ENCODE data around the gene FAM200C. TPM values are rescaled to one million over a fixed set of nuclear protein-coding genes. Genes with fewer than 3 reads are reported as not detected.
"Not testable (repeated sequence)": the region's sequence is repeated elsewhere in the genome, so short reads cannot be mapped to it uniquely, and the experiment has no call there.

Gene FAM200C
- total and polyA plus RNA-seq, 10 of the 15 experiments (the other 5 are each of a cell fraction or from before 2014, with no cell fraction given) = 1.0 to 5.4 (median 2.2) TPM

DNA sequence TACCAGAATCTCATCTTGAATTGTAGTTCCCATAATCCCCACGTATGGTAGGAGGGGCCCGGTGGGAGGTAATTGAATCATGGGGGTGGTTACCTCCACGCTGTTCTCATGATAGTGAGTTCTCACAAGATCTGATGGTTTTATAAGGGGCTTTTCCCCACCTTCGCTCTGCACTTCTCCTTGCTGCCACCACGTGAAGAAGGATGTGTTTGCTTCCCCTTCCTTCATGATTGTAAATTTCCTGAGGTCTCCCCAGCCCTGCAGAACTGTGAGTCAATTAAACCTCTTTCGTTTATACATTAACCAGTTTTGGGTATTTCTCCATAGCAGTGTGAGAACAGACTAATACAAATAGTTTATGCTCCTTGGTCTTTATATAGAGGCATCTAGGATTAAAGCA lies 36.8 kb upstream of the FAM200C start:
- not testable (repeated sequence) for H3K36me3 ChIP-seq (ENCODE audit: control insufficient read depth in 2 of 2, insufficient read depth in 2 of 2, low read length in 1 of 2); BruUV-seq (replicated peaks); ATAC-seq; H4K20me1 ChIP-seq (ENCODE audit: control insufficient read depth, insufficient read depth); H3K4me2 ChIP-seq (ENCODE audit: control insufficient read depth, insufficient read depth); H3K9ac ChIP-seq (ENCODE audit: control insufficient read depth, insufficient read depth, low read length); H3K4me3 ChIP-seq; H2AFZ ChIP-seq (ENCODE audit: control insufficient read depth, low read depth, low read length); DNase-seq (ENCODE audit: low read depth, low spot score); H3K27me3 ChIP-seq (replicated peaks in 1 of 2; ENCODE audit: control insufficient read depth in 2 of 2, insufficient read depth in 2 of 2, low read length in 1 of 2); H3K9me3 ChIP-seq (replicated peaks; ENCODE audit: control insufficient read depth, insufficient read depth, low read length); FAIRE-seq; H3K27ac ChIP-seq (ENCODE audit: control insufficient read depth, insufficient read depth)
- RAD21 ChIA-PET (ENCODE audit: unreplicated experiment) = interaction anchor here (0.9 to 7.8 kb wide), 9 partner anchors 15 to 407 kb away, joined by 3 to 329 read pairs (median 58); partner anchors contain the start of genes PTTG1 and SLU7
- in situ Hi-C loops (cut with MboI) = loop anchor here (5.0 to 10.0 kb wide), 3 partner anchors 41 to 1108 kb away; partner anchors contain the start of gene GABRB2
- SMC1A ChIA-PET (ENCODE audit: uncharacterized antibody, unreplicated experiment) = interaction anchor here (1.0 to 7.8 kb wide), 13 partner anchors 13 to 407 kb away, joined by 3 to 511 read pairs (median 17); partner anchors contain the start of genes FAM200C, PTTG1 and SLU7
- WGBS (ENCODE audit: insufficient coverage, insufficient replicate concordance, low lambda C conversion rate, missing lambda C conversion rate) = 9% methylated on average over 6 of the region's 6 CpGs
- CTCF ChIA-PET = interaction anchor here (1.5 to 7.7 kb wide), 8 partner anchors 12 to 366 kb away, joined by 4 to 235 read pairs (median 76); partner anchors contain the start of genes PTTG1 and SLU7
- POLR2A ChIA-PET = interaction anchor here (7.8 kb wide), 1 partner anchor 29 kb away, joined by 156 read pairs; no protein-coding TSS in a partner anchor
- intact Hi-C loops (cut with micrococcal nuclease; ENCODE audit: unreplicated experiment) = loop anchor here (5.0 to 10.0 kb wide), 5 partner anchors 208 to 1096 kb away; no protein-coding TSS in a partner anchor
- Histone ChIP-seq H3K4me1 (ENCODE audit: control insufficient read depth, insufficient read depth, low read length) (peaks cover 49% of the 10 kb centered on the region), H3K79me2 (ENCODE audit: control insufficient read depth, insufficient read depth, low read length) (peaks cover 33% of the 10 kb centered on the region)
- peak; percentile 53; the same call in 1 of the 2 replicates for TF ChIP-seq NBN (IDR thresholded peaks at IDR 0.05)
- TF ChIP-seq MXI1 (IDR thresholded peaks at IDR 0.05; ENCODE audit: low read depth, low read length) = 0 out of 2 replicates have a peak, but pooled peaks have one; percentile 24
- peak; percentile 41 for TF ChIP-seq MTA2 (IDR thresholded peaks at IDR 0.05; ENCODE audit: low read depth)
- peak; percentile 79 to 84; a peak in 3 of 4 replicates for TF ChIP-seq IKZF2 (IDR thresholded peaks at IDR 0.05)
- peak; percentile 75 for TF ChIP-seq RAD51 (IDR thresholded peaks at IDR 0.05)
- peak; percentile 84 for TF ChIP-seq IKZF1 (conservative IDR thresholded peaks at IDR 0.05)
- peak; percentile 13; the same call in 1 of the 2 replicates for TF ChIP-seq PKNOX1 (IDR thresholded peaks at IDR 0.05)
- TF ChIP-seq NR2F1 (conservative IDR thresholded peaks at IDR 0.05) = 0 out of 2 replicates have a peak, but pooled peaks have one; percentile 19
- 0 out of 2 replicates have a peak, but pooled peaks have one; percentile 25 for TF ChIP-seq ATF7 (IDR thresholded peaks at IDR 0.05; ENCODE audit: low read depth)
- peak; percentile 84 for TF ChIP-seq RELB (IDR thresholded peaks at IDR 0.05; ENCODE audit: low read depth)
- TF ChIP-seq, protein P1, sequence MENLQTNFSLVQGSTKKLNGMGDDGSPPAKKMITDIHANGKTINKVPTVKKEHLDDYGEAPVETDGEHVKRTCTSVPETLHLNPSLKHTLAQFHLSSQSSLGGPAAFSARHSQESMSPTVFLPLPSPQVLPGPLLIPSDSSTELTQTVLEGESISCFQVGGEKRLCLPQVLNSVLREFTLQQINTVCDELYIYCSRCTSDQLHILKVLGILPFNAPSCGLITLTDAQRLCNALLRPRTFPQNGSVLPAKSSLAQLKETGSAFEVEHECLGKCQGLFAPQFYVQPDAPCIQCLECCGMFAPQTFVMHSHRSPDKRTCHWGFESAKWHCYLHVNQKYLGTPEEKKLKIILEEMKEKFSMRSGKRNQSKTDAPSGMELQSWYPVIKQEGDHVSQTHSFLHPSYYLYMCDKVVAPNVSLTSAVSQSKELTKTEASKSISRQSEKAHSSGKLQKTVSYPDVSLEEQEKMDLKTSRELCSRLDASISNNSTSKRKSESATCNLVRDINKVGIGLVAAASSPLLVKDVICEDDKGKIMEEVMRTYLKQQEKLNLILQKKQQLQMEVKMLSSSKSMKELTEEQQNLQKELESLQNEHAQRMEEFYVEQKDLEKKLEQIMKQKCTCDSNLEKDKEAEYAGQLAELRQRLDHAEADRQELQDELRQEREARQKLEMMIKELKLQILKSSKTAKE (IDR thresholded peaks at IDR 0.05; ENCODE audit: low read depth, poor library complexity, severe bottlenecking) = peak; percentile 22
- peak in 1 of 2 experiments; percentile 62; a peak in 2 of 4 replicates for TF ChIP-seq BHLHE40 (IDR thresholded peaks at IDR 0.05; ENCODE audit: borderline replicate concordance in 1 of 2, low read depth in 2 of 2, low read length in 1 of 2)
